ENCODE results near the gene SERAC1.

- no peak for TF ChIP-seq POLR2AphosphoS5 (IDR thresholded peaks at IDR 0.05)
- no peak for TF ChIP-seq EP300 (IDR thresholded peaks at IDR 0.05)
Measured at GRCh38 chr6:158070513-158070912, 97.5 kb downstream of the SERAC1 start.

All from esophagus muscularis mucosa (tissue), 3 donors.